ENCODE results near the gene SYNJ1.
"Not testable (repeated sequence)": the region's sequence is repeated elsewhere in the genome, so short reads cannot be mapped to it uniquely, and the experiment has no call there.

The SYNJ1 gene

DNA sequence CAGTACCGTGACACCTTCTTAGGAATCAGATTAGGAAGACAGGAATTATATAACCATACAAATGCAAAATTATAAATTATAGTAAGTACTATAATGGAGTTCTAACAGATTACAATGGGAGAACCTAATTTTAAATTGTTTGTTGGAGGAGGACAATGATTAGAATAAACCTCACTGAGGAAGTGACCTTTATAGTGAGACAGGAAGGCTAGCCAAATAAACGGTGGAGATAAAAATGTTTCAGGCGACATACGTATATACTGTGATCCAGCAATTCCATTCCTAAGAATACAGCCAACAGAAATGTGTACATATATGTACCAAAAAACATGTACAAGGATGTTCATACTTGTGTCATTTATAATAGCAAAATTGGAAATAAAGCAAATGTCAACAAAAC, 15.2 kb downstream of the SYNJ1 start:
- H3K4me3 ChIP-seq (ENCODE audit: low read length): no peak overlapping the region
- peaks cover 6% of the 10 kb centered on the region for H3K36me3 ChIP-seq (ENCODE audit: control insufficient read depth, insufficient read depth, low read length, severe bottlenecking)
- peaks cover 6% of the 10 kb centered on the region for H3K9me3 ChIP-seq (ENCODE audit: control insufficient read depth, low read length)
- no peak overlapping the region for H3K9ac ChIP-seq (ENCODE audit: low read length)
- no peaks in the 10 kb centered on the region for H3K27me3 ChIP-seq (replicated peaks; ENCODE audit: control insufficient read depth, insufficient read depth, low read length)
- DNase-seq (ENCODE audit: low read depth): no peak
- no peaks in the 10 kb centered on the region for H3K4me1 ChIP-seq (ENCODE audit: control insufficient read depth, insufficient read depth, low read length)

DNA sequence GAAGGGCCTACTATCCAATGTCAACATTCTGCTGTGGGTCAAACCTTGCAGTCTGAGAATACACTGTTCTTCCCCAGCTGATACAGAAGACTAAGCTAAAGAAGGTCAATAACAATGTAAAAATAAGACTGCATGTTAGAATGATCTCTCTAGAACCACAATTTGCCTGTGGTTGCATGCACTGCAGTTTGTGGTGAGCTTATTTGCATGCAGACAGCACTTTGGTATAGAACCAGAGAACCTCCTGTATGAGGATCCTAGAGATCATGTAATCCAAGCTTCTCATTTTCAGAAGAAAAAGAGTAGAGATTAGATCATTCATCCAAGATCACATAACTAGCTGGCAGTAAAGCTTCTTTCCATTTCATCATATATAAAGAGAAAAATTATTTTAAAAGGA, 15.8 kb downstream of the SYNJ1 start:
- no peak overlapping the region for H3K4me3 ChIP-seq (ENCODE audit: low read length)
- H3K4me1 ChIP-seq (ENCODE audit: control insufficient read depth, insufficient read depth, low read length): no peaks in the 10 kb centered on the region
- H3K9ac ChIP-seq (ENCODE audit: low read length): no peak overlapping the region
- peaks cover 6% of the 10 kb centered on the region for H3K9me3 ChIP-seq (ENCODE audit: control insufficient read depth, low read length)
- peaks cover 6% of the 10 kb centered on the region for H3K36me3 ChIP-seq (ENCODE audit: control insufficient read depth, insufficient read depth, low read length, severe bottlenecking)
- DNase-seq (ENCODE audit: low read depth): no peak
- no peaks in the 10 kb centered on the region for H3K27me3 ChIP-seq (replicated peaks; ENCODE audit: control insufficient read depth, insufficient read depth, low read length)

DNA sequence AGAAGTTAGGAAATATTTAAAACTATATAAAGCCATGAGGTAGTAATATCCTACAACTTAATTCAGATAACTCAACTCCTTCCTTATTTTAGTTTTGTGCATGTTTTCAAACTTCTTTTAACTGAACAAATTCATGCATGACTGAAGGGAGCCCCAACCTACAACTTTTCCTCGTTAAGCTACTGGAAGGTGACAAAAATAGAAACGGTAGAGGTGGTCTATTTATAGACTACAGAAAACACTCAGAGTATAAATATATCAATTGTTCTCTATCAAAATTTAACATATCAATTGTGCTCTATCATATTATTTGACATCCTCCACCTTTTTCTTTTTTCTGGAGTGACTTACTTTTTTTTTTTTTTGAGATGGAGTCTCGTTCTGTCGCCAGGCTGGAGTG, 16.8 kb downstream of the SYNJ1 start:
- Histone ChIP-seq H3K9ac (ENCODE audit: low read length) (no peak overlapping the region), H3K4me1 (ENCODE audit: control insufficient read depth, insufficient read depth, low read length) (no peaks in the 10 kb centered on the region), H3K27me3 (replicated peaks; ENCODE audit: control insufficient read depth, insufficient read depth, low read length) (no peaks in the 10 kb centered on the region), H3K4me3 (ENCODE audit: low read length) (no peak overlapping the region), H3K36me3 (ENCODE audit: control insufficient read depth, insufficient read depth, low read length, severe bottlenecking) (no peaks in the 10 kb centered on the region), H3K9me3 (ENCODE audit: control insufficient read depth, low read length) (no peaks in the 10 kb centered on the region)
- no peak for DNase-seq (ENCODE audit: low read depth)

GRCh38 chr21:32710069-32710784, 17.6 kb downstream of the SYNJ1 start:
- no peaks in the 10 kb centered on the region for H3K9me3 ChIP-seq (ENCODE audit: control insufficient read depth, low read length)
- H3K36me3 ChIP-seq (ENCODE audit: control insufficient read depth, insufficient read depth, low read length, severe bottlenecking): no peaks in the 10 kb centered on the region
- H3K9ac ChIP-seq (ENCODE audit: low read length): no peak overlapping the region
- DNase-seq (ENCODE audit: low read depth): no peak
- no peak overlapping the region for H3K4me3 ChIP-seq (ENCODE audit: low read length)
- no peaks in the 10 kb centered on the region for H3K27me3 ChIP-seq (replicated peaks; ENCODE audit: control insufficient read depth, insufficient read depth, low read length)
- peaks cover 2% of the 10 kb centered on the region for H3K4me1 ChIP-seq (ENCODE audit: control insufficient read depth, insufficient read depth, low read length)

GRCh38 chr21:32708069-32708468, 19.7 kb downstream of the SYNJ1 start:
- no peaks in the 10 kb centered on the region for H3K27me3 ChIP-seq (replicated peaks; ENCODE audit: control insufficient read depth, insufficient read depth, low read length)
- no peak for DNase-seq (ENCODE audit: low read depth)
- H3K9ac ChIP-seq (ENCODE audit: low read length): no peak overlapping the region
- H3K4me1 ChIP-seq (ENCODE audit: control insufficient read depth, insufficient read depth, low read length): peaks cover 5% of the 10 kb centered on the region
- peaks cover 4% of the 10 kb centered on the region for H3K36me3 ChIP-seq (ENCODE audit: control insufficient read depth, insufficient read depth, low read length, severe bottlenecking)
- H3K4me3 ChIP-seq (ENCODE audit: low read length): no peak overlapping the region
- no peaks in the 10 kb centered on the region for H3K9me3 ChIP-seq (ENCODE audit: control insufficient read depth, low read length)

GRCh38 chr21:32705901-32706300, 21.9 kb downstream of the SYNJ1 start:
- Histone ChIP-seq H3K27me3 (replicated peaks; ENCODE audit: control insufficient read depth, insufficient read depth, low read length) (no peaks in the 10 kb centered on the region), H3K4me3 (ENCODE audit: low read length) (no peak overlapping the region), H3K36me3 (ENCODE audit: control insufficient read depth, insufficient read depth, low read length, severe bottlenecking) (peaks cover 4% of the 10 kb centered on the region), H3K9ac (ENCODE audit: low read length) (no peak overlapping the region), H3K4me1 (ENCODE audit: control insufficient read depth, insufficient read depth, low read length) (peaks cover 12% of the 10 kb centered on the region), H3K9me3 (ENCODE audit: control insufficient read depth, low read length) (no peaks in the 10 kb centered on the region)
- DNase-seq (ENCODE audit: low read depth): no peak

- peak; percentile 45 for DNase-seq (ENCODE audit: low read depth)
- H3K4me1 ChIP-seq (ENCODE audit: control insufficient read depth, insufficient read depth, low read length): peaks cover 12% of the 10 kb centered on the region
Measured at GRCh38 chr21:32705139-32705538, 22.7 kb downstream of the SYNJ1 start.

GRCh38 chr21:32702702-32703101, 25.1 kb downstream of the SYNJ1 start:
- H3K9me3 ChIP-seq (ENCODE audit: control insufficient read depth, low read length): no peaks in the 10 kb centered on the region

More at GRCh38 chr21:32705139-32705538, 22.7 kb downstream of the SYNJ1 start:
- no peaks in the 10 kb centered on the region for H3K9me3 ChIP-seq (ENCODE audit: control insufficient read depth, low read length)
- no peaks in the 10 kb centered on the region for H3K27me3 ChIP-seq (replicated peaks; ENCODE audit: control insufficient read depth, insufficient read depth, low read length)
- no peak overlapping the region for H3K9ac ChIP-seq (ENCODE audit: low read length)
- no peak overlapping the region for H3K4me3 ChIP-seq (ENCODE audit: low read length)
- peaks cover 4% of the 10 kb centered on the region for H3K36me3 ChIP-seq (ENCODE audit: control insufficient read depth, insufficient read depth, low read length, severe bottlenecking)

GRCh38 chr21:32698971-32699693, 28.7 kb downstream of the SYNJ1 start:
- no peak for DNase-seq (ENCODE audit: low read depth)
- peaks cover 8% of the 10 kb centered on the region for H3K36me3 ChIP-seq (ENCODE audit: control insufficient read depth, insufficient read depth, low read length, severe bottlenecking)
- no peak overlapping the region for H3K4me3 ChIP-seq (ENCODE audit: low read length)
- no peaks in the 10 kb centered on the region for H3K27me3 ChIP-seq (replicated peaks; ENCODE audit: control insufficient read depth, insufficient read depth, low read length)
- no peak overlapping the region for H3K9ac ChIP-seq (ENCODE audit: low read length)
- H3K9me3 ChIP-seq (ENCODE audit: control insufficient read depth, low read length): no peaks in the 10 kb centered on the region
- H3K4me1 ChIP-seq (ENCODE audit: control insufficient read depth, insufficient read depth, low read length): peaks cover 7% of the 10 kb centered on the region

More at GRCh38 chr21:32702702-32703101, 25.1 kb downstream of the SYNJ1 start:
- DNase-seq (ENCODE audit: low read depth): no peak
- no peaks in the 10 kb centered on the region for H3K27me3 ChIP-seq (replicated peaks; ENCODE audit: control insufficient read depth, insufficient read depth, low read length)
- no peak overlapping the region for H3K4me3 ChIP-seq (ENCODE audit: low read length)
- peaks cover 12% of the 10 kb centered on the region for H3K36me3 ChIP-seq (ENCODE audit: control insufficient read depth, insufficient read depth, low read length, severe bottlenecking)
- peaks cover 12% of the 10 kb centered on the region for H3K4me1 ChIP-seq (ENCODE audit: control insufficient read depth, insufficient read depth, low read length)
- H3K9ac ChIP-seq (ENCODE audit: low read length): no peak overlapping the region

- Histone ChIP-seq H3K9ac (ENCODE audit: low read length) (no peak overlapping the region), H3K4me1 (ENCODE audit: control insufficient read depth, insufficient read depth, low read length) (peaks cover 7% of the 10 kb centered on the region), H3K36me3 (ENCODE audit: control insufficient read depth, insufficient read depth, low read length, severe bottlenecking) (peaks cover 8% of the 10 kb centered on the region), H3K4me3 (ENCODE audit: low read length) (no peak overlapping the region), H3K9me3 (ENCODE audit: control insufficient read depth, low read length) (no peaks in the 10 kb centered on the region), H3K27me3 (replicated peaks; ENCODE audit: control insufficient read depth, insufficient read depth, low read length) (no peaks in the 10 kb centered on the region)
- no peak for DNase-seq (ENCODE audit: low read depth)
Measured at GRCh38 chr21:32698286-32698685, 29.5 kb downstream of the SYNJ1 start.

GRCh38 chr21:32695482-32695881, 32.3 kb downstream of the SYNJ1 start:
- H3K4me1 ChIP-seq (ENCODE audit: control insufficient read depth, insufficient read depth, low read length); H3K27me3 ChIP-seq (replicated peaks; ENCODE audit: control insufficient read depth, insufficient read depth, low read length); H3K4me3 ChIP-seq (ENCODE audit: low read length); H3K9ac ChIP-seq (ENCODE audit: low read length); H3K9me3 ChIP-seq (ENCODE audit: control insufficient read depth, low read length); DNase-seq (ENCODE audit: low read depth): not testable (repeated sequence)
- H3K36me3 ChIP-seq (ENCODE audit: control insufficient read depth, insufficient read depth, low read length, severe bottlenecking): peaks cover 12% of the 10 kb centered on the region
